IMR-90 (cell line): Measurements from ENCODE around the gene ERVFRD-1.

ENCODE experiments used
- BHLHE40 ChIP-seq: fragments of 150-350 bp; IDR thresholded peaks from 2 replicates; pipeline ENCODE4 v1.6.1; 2016; ENCODE audit warnings: mild to moderate bottlenecking, low read depth, low read length
- CEBPB ChIP-seq: IDR thresholded peaks from 2 replicates; pipeline ENCODE4 v1.6.1; 2012; ENCODE audit warnings: low read depth, low read length, improper control_type of control experiment
- CTCF ChIP-seq: conservative IDR thresholded peaks from 2 replicates; pipeline ENCODE4 v1.5.1; 2012; ENCODE audit warnings: mild to moderate bottlenecking, low read depth, low read length, improper control_type of control experiment
- FOS ChIP-seq: fragments of 150-350 bp; IDR thresholded peaks from 2 replicates; pipeline ENCODE4 v1.6.1; 2016; ENCODE audit warnings: low read depth, low read length
- MAFK ChIP-seq: IDR thresholded peaks from 2 replicates; pipeline ENCODE4 v1.6.1; 2012; ENCODE audit warnings: low read depth, low read length, improper control_type of control experiment
- MXI1 ChIP-seq: IDR thresholded peaks from 2 replicates; pipeline ENCODE4 v1.6.1; 2012; ENCODE audit warnings: low read depth, mild to moderate bottlenecking, low read length, moderate library complexity, borderline replicate concordance
- POLR2A ChIP-seq: IDR thresholded peaks from 2 replicates; pipeline ENCODE4 v1.6.1; 2012; ENCODE audit warnings: mild to moderate bottlenecking, low read depth, low read length
- RAD21 ChIP-seq: IDR thresholded peaks from 2 replicates; pipeline ENCODE4 v1.6.1; 2012; ENCODE audit warnings: low read length, improper control_type of control experiment
- RCOR1 ChIP-seq: IDR thresholded peaks from 2 replicates; pipeline ENCODE4 v1.6.1; 2012; ENCODE audit warnings: mild to moderate bottlenecking, low read length, improper control_type of control experiment; ENCODE audit not compliant: insufficient replicate concordance
- SMC3 ChIP-seq: fragments of 150-350 bp; IDR thresholded peaks from 2 replicates; pipeline ENCODE4 v1.6.1; 2016; ENCODE audit warnings: low read depth, mild to moderate bottlenecking, antibody characterized with exemption, low read length, moderate library complexity
- TF ChIP-seq, protein P1 (sequence below): fragments of 150-350 bp; IDR thresholded peaks from 2 replicates; pipeline ENCODE4 v1.6.1; 2017; ENCODE audit warnings: mild to moderate bottlenecking, antibody characterized with exemption, low read length, low read depth

DNA sequence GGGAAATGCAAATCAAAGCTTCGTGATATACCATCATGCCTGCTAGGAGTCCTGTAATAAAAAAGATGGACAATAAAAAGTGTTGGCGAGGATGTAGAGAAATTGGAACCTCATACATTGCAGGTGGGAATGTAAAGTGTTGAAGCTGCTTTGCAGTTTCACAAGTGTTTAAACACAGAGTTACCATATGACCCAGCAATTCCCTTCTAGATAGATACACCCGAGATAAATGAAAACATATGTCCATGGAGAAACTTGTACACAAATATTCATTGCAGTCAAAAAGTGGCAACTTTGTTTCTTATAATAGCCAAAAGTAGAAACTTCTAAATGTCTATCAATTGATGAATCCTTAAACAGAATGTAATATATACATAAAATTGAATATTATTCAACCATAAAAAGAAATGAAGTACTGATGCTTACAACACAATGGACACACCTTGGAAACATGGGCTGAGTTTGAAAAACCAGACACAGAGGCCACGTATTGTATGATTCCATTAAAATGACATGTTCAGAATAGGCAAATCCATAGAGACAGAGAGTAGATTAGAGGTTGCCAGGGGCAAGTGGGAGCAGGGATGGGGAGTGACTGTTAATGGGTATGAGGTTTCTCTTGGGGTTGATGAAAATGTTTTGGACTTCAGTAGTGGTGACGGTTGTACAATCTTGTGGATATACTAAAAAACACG, 20.8 kb upstream of the ERVFRD-1 start:
- no peak for TF ChIP-seq CTCF
- no peak for TF ChIP-seq BHLHE40
- TF ChIP-seq, protein P1, sequence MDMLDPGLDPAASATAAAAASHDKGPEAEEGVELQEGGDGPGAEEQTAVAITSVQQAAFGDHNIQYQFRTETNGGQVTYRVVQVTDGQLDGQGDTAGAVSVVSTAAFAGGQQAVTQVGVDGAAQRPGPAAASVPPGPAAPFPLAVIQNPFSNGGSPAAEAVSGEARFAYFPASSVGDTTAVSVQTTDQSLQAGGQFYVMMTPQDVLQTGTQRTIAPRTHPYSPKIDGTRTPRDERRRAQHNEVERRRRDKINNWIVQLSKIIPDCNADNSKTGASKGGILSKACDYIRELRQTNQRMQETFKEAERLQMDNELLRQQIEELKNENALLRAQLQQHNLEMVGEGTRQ = no peak
- TF ChIP-seq POLR2A = no peak
- TF ChIP-seq MXI1 = no peak
- no peak for TF ChIP-seq RAD21
- TF ChIP-seq SMC3 = no peak
- TF ChIP-seq MAFK = no peak
- TF ChIP-seq CEBPB = no peak
- no peak for TF ChIP-seq FOS
- no peak for TF ChIP-seq RCOR1
